M059J (cell line): ENCODE data around the gene LAMP1. TPM values are rescaled to one million over a fixed set of nuclear protein-coding genes. Genes with fewer than 3 reads are reported as not detected.
"Not testable (repeated sequence)": the region's sequence is repeated elsewhere in the genome, so short reads cannot be mapped to it uniquely, and the experiment has no call there.

Experiments
- DNase-seq: peaks from one replicate; pipeline ENCODE4 v3.0.0-alpha.2; 2012; ENCODE audit warnings: low read depth
- total RNA-seq: library from RNA; depleted of rRNA; stranded (reverse); fragments of >200 nt; shearing (Covaris generic); gene quantifications from 2 replicates; pipeline ENCODE4 v1.2.3, GENCODE V29; 2014

LAMP1 gene
- total RNA-seq, 1 experiment from 2014 or later = 230 TPM

GRCh38 chr13:113327391-113327765, 30.3 kb downstream of the LAMP1 start:
- DNase-seq = no peak

- DNase-seq = no peak
These were observed 30.9 kb downstream of the LAMP1 start for GRCh38 chr13:113327766-113328471.

- DNase-seq = no peak
These were observed 31.8 kb downstream of the LAMP1 start for GRCh38 chr13:113328851-113329250.

GRCh38 chr13:113329656-113330312, 32.7 kb downstream of the LAMP1 start:
- DNase-seq = no peak

GRCh38 chr13:113332615-113333014, 35.6 kb downstream of the LAMP1 start:
- DNase-seq = no peak

- DNase-seq = no peak
These were observed 36.0 kb downstream of the LAMP1 start for GRCh38 chr13:113333076-113333475.

- no peak for DNase-seq
These were observed 40.5 kb downstream of the LAMP1 start for GRCh38 chr13:113337556-113337955.

- DNase-seq = no peak
These were observed 40.9 kb downstream of the LAMP1 start for GRCh38 chr13:113337976-113338375.

GRCh38 chr13:113338451-113338850, 41.4 kb downstream of the LAMP1 start:
- DNase-seq = no peak

- DNase-seq = peak; percentile 15
These were observed 46.0 kb downstream of the LAMP1 start for GRCh38 chr13:113342820-113343691.

GRCh38 chr13:113343692-113343968, 46.6 kb downstream of the LAMP1 start:
- no peak for DNase-seq

- no peak for DNase-seq
These were observed 48.4 kb downstream of the LAMP1 start for GRCh38 chr13:113345486-113345885.

GRCh38 chr13:113347736-113348225, 50.7 kb downstream of the LAMP1 start:
- not testable (repeated sequence) for DNase-seq

GRCh38 chr13:113348591-113348990, 51.6 kb downstream of the LAMP1 start:
- no peak for DNase-seq

- DNase-seq = no peak
These were observed 52.0 kb downstream of the LAMP1 start for GRCh38 chr13:113349050-113349449.

- no peak for DNase-seq
These were observed 52.5 kb downstream of the LAMP1 start for GRCh38 chr13:113349491-113349890.

- no peak for DNase-seq
These were observed 53.3 kb downstream of the LAMP1 start for GRCh38 chr13:113350065-113350937.

GRCh38 chr13:113350938-113351335, 53.9 kb downstream of the LAMP1 start:
- DNase-seq = no peak

- DNase-seq = no peak
These were observed 54.5 kb downstream of the LAMP1 start for GRCh38 chr13:113351514-113352026.

GRCh38 chr13:113353254-113353653, 56.2 kb downstream of the LAMP1 start:
- no peak for DNase-seq

- DNase-seq = no peak
These were observed 58.0 kb downstream of the LAMP1 start for GRCh38 chr13:113354831-113355610.
